GM23248 (cell line): ENCODE measurements around the gene CNTNAP4.

Experiments
- EZH2 ChIP-seq: fragments of 200-600 bp; sonication (generic); IDR thresholded peaks from 2 replicates; pipeline ENCODE4 v1.6.1; 2018; ENCODE audit warnings: antibody characterized with exemption, mild to moderate bottlenecking; ENCODE audit not compliant: insufficient read depth, poor library complexity, severe bottlenecking
- EZH2phosphoT487 ChIP-seq: fragments of 200-600 bp; sonication (generic); IDR thresholded peaks from 2 replicates; pipeline ENCODE4 v1.6.1; 2018; ENCODE audit warnings: antibody characterized with exemption, moderate library complexity, mild to moderate bottlenecking, low read depth; ENCODE audit not compliant: insufficient read depth

DNA sequence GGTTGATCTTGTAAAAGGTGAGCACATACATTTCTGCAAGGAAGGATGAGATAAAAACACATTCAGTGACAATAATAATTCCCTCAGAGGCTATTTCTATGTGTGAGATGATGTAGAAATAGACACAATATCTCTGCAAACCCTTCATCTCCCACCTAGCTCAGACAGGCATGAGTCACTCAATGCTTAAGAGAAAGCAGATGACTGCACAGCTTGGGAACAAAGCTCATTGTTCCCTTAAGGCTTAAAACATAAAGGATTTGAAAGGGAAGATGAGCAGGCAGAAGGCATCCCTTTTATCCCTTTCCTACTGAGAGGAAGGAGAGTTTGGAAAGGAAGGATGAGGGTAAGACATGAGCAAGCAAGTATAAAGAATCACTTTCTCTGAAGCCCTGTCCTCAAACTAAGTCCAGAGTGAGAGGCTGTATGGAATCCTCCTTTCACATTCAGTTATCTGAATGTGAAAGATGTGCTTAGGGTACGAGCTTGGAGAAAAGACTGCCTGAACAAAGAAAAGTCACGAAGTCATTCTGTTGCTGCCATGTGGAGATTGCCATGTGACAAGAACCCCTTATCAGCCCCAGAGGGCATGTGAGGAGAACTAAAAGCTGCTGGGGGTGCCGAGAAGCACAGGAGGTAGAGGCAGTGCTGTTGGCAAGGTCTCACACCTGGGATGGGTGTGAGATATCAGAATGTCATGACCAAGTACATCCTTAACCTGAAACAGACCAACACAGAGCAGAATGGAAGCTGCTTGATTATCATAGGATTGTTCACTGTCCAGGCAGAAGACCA is 58.2 kb downstream of the CNTNAP4 start:
- TF ChIP-seq EZH2, result no peak
- TF ChIP-seq EZH2phosphoT487, result no peak
